ENCODE measurements around the gene SV2B.

SV2B gene

GRCh38 chr15:91279486-91279885, 179.4 kb downstream of the SV2B start:
- DNase-seq (ENCODE audit: low spot score) = no peak
- TF ChIP-seq, protein P1, sequence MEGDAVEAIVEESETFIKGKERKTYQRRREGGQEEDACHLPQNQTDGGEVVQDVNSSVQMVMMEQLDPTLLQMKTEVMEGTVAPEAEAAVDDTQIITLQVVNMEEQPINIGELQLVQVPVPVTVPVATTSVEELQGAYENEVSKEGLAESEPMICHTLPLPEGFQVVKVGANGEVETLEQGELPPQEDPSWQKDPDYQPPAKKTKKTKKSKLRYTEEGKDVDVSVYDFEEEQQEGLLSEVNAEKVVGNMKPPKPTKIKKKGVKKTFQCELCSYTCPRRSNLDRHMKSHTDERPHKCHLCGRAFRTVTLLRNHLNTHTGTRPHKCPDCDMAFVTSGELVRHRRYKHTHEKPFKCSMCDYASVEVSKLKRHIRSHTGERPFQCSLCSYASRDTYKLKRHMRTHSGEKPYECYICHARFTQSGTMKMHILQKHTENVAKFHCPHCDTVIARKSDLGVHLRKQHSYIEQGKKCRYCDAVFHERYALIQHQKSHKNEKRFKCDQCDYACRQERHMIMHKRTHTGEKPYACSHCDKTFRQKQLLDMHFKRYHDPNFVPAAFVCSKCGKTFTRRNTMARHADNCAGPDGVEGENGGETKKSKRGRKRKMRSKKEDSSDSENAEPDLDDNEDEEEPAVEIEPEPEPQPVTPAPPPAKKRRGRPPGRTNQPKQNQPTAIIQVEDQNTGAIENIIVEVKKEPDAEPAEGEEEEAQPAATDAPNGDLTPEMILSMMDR (IDR thresholded peaks at IDR 0.05; ENCODE audit: extremely low read depth, missing control alignments) = no peak

GRCh38 chr15:91281947-91282346, 181.9 kb downstream of the SV2B start:
- DNase-seq (ENCODE audit: low spot score) = no peak
- TF ChIP-seq, protein P1 (IDR thresholded peaks at IDR 0.05; ENCODE audit: extremely low read depth, missing control alignments) = no peak

DNA sequence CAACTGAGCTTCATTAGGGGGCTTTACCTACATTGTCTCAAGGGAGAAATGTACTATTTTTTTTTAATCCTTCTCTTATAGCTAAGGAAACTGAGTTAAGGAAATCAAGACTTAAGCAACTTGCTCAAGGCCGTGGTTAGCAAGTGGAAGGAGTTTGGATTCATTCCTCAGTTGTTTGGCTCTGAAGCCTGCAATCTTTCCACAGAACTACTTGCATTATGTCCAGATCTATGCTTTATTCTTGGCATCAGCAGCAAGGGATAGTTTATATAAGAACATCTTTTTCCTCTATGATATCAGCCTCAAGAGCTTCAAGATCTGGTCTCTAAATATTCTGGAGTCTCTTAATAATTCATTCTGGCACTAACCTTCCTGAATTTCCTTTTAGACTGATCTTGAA, 182.4 kb downstream of the SV2B start:
- DNase-seq (ENCODE audit: low spot score) = no peak
- TF ChIP-seq, protein P1 (IDR thresholded peaks at IDR 0.05; ENCODE audit: extremely low read depth, missing control alignments) = no peak

- no peak for DNase-seq (ENCODE audit: low spot score)
- TF ChIP-seq, protein P1 (IDR thresholded peaks at IDR 0.05; ENCODE audit: extremely low read depth, missing control alignments) = no peak
These were observed 183.1 kb downstream of the SV2B start for GRCh38 chr15:91283155-91283554.

- TF ChIP-seq, protein P1 (IDR thresholded peaks at IDR 0.05; ENCODE audit: extremely low read depth, missing control alignments) = no peak
- DNase-seq (ENCODE audit: low spot score) = no peak
These were observed 184.9 kb downstream of the SV2B start for GRCh38 chr15:91284758-91285466.

DNA sequence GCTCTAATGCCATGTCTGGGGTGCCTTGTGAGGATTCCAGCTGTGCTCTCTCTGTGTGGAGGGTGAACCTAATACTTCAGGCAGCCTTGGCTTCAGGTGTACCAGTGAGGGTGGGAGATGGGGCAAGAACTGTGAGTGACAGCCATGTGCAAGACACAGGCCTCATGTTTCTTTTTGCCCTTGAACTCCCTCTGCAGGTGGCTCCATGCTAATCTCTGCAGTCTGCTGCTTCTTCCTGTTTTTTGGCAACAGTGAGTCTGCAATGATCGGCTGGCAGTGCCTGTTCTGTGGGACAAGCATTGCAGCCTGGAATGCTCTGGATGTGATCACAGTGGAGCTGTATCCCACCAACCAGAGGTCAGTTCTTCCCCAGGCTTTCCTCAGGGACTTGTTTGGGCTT, 189.3 kb downstream of the SV2B start:
- peak; percentile 16 for DNase-seq (ENCODE audit: low spot score)
- TF ChIP-seq, protein P1 (IDR thresholded peaks at IDR 0.05; ENCODE audit: extremely low read depth, missing control alignments) = no peak

- DNase-seq (ENCODE audit: low spot score) = no peak
- TF ChIP-seq, protein P1 (IDR thresholded peaks at IDR 0.05; ENCODE audit: extremely low read depth, missing control alignments) = no peak
These were observed 190.5 kb downstream of the SV2B start for GRCh38 chr15:91290553-91290952.

Measured in GM20000 (cell line).